ENCODE results near the gene MAPK7. TPM values are rescaled to one million over a fixed set of nuclear protein-coding genes. Genes with fewer than 3 reads are reported as not detected.

MAPK7 gene
- total RNA-seq, 2 donors from 2014 or later = 22.3 to 43.1 TPM

GRCh38 chr17:19357351-19357750 is 20.9 kb upstream of the MAPK7 start:
- WGBS = 89% methylated on average over 7 of the region's 7 CpGs
- no peaks in the 10 kb centered on the region for H3K9me3 ChIP-seq
- no peak for DNase-seq (ENCODE audit: low spot score)
- H3K4me1 ChIP-seq (replicated peaks) = no peaks in the 10 kb centered on the region
- H3K4me3 ChIP-seq = no peak overlapping the region
- no peaks in the 10 kb centered on the region for H3K36me3 ChIP-seq
- no peaks in the 10 kb centered on the region for H3K27me3 ChIP-seq (replicated peaks; ENCODE audit: insufficient read depth)
- TF ChIP-seq POLR2AphosphoS5 (IDR thresholded peaks at IDR 0.05) = no peak
- TF ChIP-seq POLR2A (IDR thresholded peaks at IDR 0.05) = no peak
- TF ChIP-seq CTCF (IDR thresholded peaks at IDR 0.05) = no peak
- H3K27ac ChIP-seq = no peak overlapping the region
- intact Hi-C loops (cut with DNase I) = no loop called here

- Histone ChIP-seq H3K4me1 (replicated peaks) (no peaks in the 10 kb centered on the region), H3K27me3 (replicated peaks; ENCODE audit: insufficient read depth) (no peaks in the 10 kb centered on the region), H3K27ac (no peak overlapping the region), H3K36me3 (no peaks in the 10 kb centered on the region), H3K9me3 (no peaks in the 10 kb centered on the region), H3K4me3 (no peak overlapping the region)
- TF ChIP-seq POLR2A (IDR thresholded peaks at IDR 0.05) = no peak
- no peak for TF ChIP-seq POLR2AphosphoS5 (IDR thresholded peaks at IDR 0.05)
- TF ChIP-seq CTCF (IDR thresholded peaks at IDR 0.05) = no peak
- no peak for DNase-seq (ENCODE audit: low spot score)
- WGBS = 81% methylated on average over 7 of the region's 7 CpGs
- intact Hi-C loops (cut with DNase I) = no loop called here
Measured at GRCh38 chr17:19357761-19358160, 20.5 kb upstream of the MAPK7 start.

- Histone ChIP-seq H3K27me3 (replicated peaks; ENCODE audit: insufficient read depth) (no peaks in the 10 kb centered on the region), H3K9me3 (no peaks in the 10 kb centered on the region), H3K36me3 (no peaks in the 10 kb centered on the region), H3K4me1 (replicated peaks) (no peaks in the 10 kb centered on the region), H3K27ac (no peak overlapping the region), H3K4me3 (no peak overlapping the region)
- 86% methylated on average over 7 of the region's 7 CpGs for WGBS
- DNase-seq (ENCODE audit: low spot score) = no peak
- intact Hi-C loops (cut with DNase I) = no loop called here
- TF ChIP-seq POLR2A (IDR thresholded peaks at IDR 0.05) = no peak
- no peak for TF ChIP-seq POLR2AphosphoS5 (IDR thresholded peaks at IDR 0.05)
- TF ChIP-seq CTCF (IDR thresholded peaks at IDR 0.05) = no peak
Measured at GRCh38 chr17:19359151-19359550, 19.1 kb upstream of the MAPK7 start.

- DNase-seq (ENCODE audit: low spot score) = no peak
- intact Hi-C loops (cut with DNase I) = loop anchor here (2.0 to 5.0 kb wide), 3 partner anchors 17 to 402 kb away; no protein-coding TSS in a partner anchor
- H3K36me3 ChIP-seq = no peaks in the 10 kb centered on the region
- TF ChIP-seq CTCF (IDR thresholded peaks at IDR 0.05) (no peak), POLR2AphosphoS5 (IDR thresholded peaks at IDR 0.05) (no peak), POLR2A (IDR thresholded peaks at IDR 0.05) (no peak)
- H3K27me3 ChIP-seq (replicated peaks; ENCODE audit: insufficient read depth) = no peaks in the 10 kb centered on the region
- H3K4me1 ChIP-seq (replicated peaks) = no peaks in the 10 kb centered on the region
- WGBS = 87% methylated on average over 5 of the region's 5 CpGs
- no peaks in the 10 kb centered on the region for H3K9me3 ChIP-seq
- H3K27ac ChIP-seq = no peak overlapping the region
- no peak overlapping the region for H3K4me3 ChIP-seq
Measured at GRCh38 chr17:19359856-19360255, 18.4 kb upstream of the MAPK7 start.

- intact Hi-C loops (cut with DNase I) = loop anchor here (2.0 to 5.0 kb wide), 3 partner anchors 16 to 402 kb away; no protein-coding TSS in a partner anchor
Measured at GRCh38 chr17:19360772-19361171, 17.5 kb upstream of the MAPK7 start.

More at GRCh38 chr17:19360772-19361171, 17.5 kb upstream of the MAPK7 start:
- no peaks in the 10 kb centered on the region for H3K36me3 ChIP-seq
- no peak for DNase-seq (ENCODE audit: low spot score)
- no peaks in the 10 kb centered on the region for H3K27me3 ChIP-seq (replicated peaks; ENCODE audit: insufficient read depth)
- H3K9me3 ChIP-seq = no peaks in the 10 kb centered on the region
- no peak overlapping the region for H3K4me3 ChIP-seq
- no peak overlapping the region for H3K27ac ChIP-seq
- WGBS = 93% methylated on average over 8 of the region's 8 CpGs
- H3K4me1 ChIP-seq (replicated peaks) = no peaks in the 10 kb centered on the region
- TF ChIP-seq CTCF (IDR thresholded peaks at IDR 0.05) (no peak), POLR2AphosphoS5 (IDR thresholded peaks at IDR 0.05) (no peak), POLR2A (IDR thresholded peaks at IDR 0.05) (no peak)

All from prostate gland (tissue), 2 donors.